SK-N-MC (cell line): Measurements from ENCODE around the gene SGSM1.

ENCODE experiments used
- EZH2 ChIP-seq: fragments of 200-600 bp; sonication (generic); IDR thresholded peaks from one replicate; pipeline ENCODE4 v1.6.1; 2017; ENCODE audit warnings: antibody characterized with exemption
- POLR2AphosphoS5 ChIP-seq: IDR thresholded peaks from 2 replicates; pipeline ENCODE4 v1.6.1; 2012; ENCODE audit warnings: mild to moderate bottlenecking, low read depth, low read length, borderline replicate concordance

GRCh38 chr22:24826710-24827285 lies 20.8 kb downstream of the SGSM1 start:
- TF ChIP-seq EZH2 (no peak), POLR2AphosphoS5 (no peak)
